ENCODE results near the gene SYS1.
A peak's percentile ranks its signal among the peaks of the same experiment; 100 is the strongest.

Gene SYS1

GRCh38 chr20:45391559-45391958 is 28.6 kb downstream of the SYS1 start:
- no peak for DNase-seq (ENCODE audit: low read depth)

GRCh38 chr20:45392733-45393132 is 29.8 kb downstream of the SYS1 start:
- DNase-seq (ENCODE audit: low read depth) = no peak

DNA sequence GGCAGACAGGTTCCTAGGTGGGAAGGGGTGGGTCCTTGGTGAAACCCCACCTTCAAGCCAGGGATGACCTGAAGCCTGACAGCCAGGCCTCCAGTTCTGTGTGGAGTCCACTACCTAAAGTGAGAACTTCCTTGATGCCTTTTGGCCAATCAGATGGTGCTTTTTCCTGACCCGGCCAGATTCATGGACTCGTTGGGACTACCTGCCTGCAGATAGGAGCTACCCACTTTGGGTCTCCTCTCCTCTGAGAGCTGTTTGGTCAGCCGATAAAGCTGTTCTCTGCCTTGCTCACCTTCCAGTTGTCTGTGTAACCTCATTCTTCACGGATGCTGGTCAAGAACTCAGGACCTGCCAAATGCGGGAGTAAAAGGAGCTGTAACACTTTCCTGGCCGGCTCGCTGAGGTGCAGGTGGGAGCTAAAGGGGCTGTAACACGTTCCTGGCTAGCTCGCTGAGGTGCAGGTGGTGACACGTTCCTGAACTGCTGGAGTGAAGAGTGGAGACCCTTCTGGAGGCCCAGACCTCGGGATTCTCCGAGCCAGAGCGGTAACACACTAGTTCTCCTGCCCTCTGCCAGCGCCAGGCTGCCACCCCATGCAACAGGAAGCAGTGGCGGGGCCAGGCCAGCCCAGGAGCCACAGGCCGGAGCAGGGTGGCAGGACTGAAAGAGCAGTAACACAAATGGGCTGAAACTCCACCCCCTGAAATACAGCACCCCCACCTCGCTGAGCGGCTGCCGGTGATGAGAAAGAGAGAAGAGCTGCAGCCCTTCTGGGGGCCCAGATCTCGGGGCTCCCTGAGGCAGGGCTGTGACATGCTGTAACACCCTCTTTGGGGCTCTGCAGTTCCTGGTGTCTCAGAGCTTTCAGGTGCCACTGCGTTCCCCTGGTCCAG is 31.5 kb downstream of the SYS1 start:
- DNase-seq (ENCODE audit: low read depth) = no peak

DNA sequence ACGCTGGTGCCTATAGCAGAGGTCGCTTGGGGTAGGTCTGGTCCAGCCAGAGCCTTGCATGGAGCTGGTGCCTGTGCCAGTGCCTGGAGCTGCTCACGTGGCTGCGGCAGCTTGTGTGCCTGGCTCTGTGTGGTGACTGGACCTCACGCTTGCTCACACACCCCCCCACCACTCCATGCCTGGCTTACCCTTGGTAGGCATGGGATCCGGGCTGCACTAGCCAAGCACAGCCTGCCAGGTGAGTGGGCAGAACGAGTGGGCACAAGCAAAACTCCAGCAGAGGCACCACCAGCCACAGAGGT is 32.1 kb downstream of the SYS1 start:
- DNase-seq (ENCODE audit: low read depth) = no peak

- DNase-seq (ENCODE audit: low read depth) = no peak
These were observed 36.1 kb downstream of the SYS1 start for GRCh38 chr20:45399018-45399417.

- no peak for DNase-seq (ENCODE audit: low read depth)
These were observed 37.5 kb downstream of the SYS1 start for GRCh38 chr20:45400346-45401031.

DNA sequence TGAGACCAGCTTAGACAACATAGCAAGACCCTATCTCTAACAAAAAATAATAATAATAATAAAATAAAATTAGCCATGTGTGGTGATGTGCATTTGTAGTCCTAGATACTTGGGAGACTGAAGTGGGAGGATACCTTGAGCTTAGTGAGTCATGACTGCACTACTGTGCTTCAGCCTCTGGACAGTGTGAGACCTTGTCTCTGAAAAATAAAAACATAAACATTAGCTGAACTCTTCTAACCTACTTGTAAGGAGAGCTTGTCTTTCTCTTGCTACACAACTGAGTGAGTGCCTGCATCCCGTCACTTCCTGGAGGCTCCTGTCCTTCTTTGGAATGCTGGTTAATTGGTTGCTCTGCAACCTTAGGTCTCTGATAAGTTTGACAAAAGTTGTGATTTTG is 40.0 kb downstream of the SYS1 start:
- DNase-seq (ENCODE audit: low read depth) = no peak

- no peak for DNase-seq (ENCODE audit: low read depth)
These were observed 41.5 kb downstream of the SYS1 start for GRCh38 chr20:45404438-45404837.

DNA sequence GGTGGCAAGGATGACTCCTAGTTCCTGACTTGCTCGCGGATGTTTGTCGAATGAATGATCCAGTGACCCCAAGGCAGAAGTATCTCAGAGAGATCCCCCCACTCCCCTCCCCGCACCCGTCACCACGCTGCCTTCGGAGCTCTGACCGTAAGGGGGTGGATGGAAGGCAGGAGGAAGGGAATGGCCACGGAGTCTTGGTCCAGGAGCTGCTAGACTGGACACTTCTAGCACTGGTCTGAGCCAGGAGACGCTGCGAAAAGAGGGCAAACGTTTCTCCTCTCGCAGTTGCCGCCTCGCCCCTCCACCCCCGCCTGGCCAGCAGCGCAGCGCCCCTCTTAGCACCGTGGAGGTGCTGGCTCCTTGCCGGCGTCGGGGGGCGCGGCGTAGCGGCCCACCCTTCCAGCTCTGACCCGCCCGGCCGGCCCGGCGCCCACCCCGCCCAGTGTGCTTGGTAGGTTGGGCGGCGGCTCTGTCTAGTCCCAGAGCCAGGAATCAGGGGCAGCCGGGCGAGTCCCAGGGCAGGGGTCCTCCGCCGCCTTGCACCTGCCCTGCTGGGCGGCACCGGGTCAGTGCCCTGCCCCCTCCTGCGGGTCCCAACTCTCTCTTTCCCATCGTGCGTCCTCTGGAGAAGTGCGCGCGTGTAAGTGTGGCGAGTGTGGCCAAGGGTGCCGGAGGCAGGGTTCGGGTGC is 42.8 kb downstream of the SYS1 start:
- DNase-seq (ENCODE audit: low read depth) = no peak

DNA sequence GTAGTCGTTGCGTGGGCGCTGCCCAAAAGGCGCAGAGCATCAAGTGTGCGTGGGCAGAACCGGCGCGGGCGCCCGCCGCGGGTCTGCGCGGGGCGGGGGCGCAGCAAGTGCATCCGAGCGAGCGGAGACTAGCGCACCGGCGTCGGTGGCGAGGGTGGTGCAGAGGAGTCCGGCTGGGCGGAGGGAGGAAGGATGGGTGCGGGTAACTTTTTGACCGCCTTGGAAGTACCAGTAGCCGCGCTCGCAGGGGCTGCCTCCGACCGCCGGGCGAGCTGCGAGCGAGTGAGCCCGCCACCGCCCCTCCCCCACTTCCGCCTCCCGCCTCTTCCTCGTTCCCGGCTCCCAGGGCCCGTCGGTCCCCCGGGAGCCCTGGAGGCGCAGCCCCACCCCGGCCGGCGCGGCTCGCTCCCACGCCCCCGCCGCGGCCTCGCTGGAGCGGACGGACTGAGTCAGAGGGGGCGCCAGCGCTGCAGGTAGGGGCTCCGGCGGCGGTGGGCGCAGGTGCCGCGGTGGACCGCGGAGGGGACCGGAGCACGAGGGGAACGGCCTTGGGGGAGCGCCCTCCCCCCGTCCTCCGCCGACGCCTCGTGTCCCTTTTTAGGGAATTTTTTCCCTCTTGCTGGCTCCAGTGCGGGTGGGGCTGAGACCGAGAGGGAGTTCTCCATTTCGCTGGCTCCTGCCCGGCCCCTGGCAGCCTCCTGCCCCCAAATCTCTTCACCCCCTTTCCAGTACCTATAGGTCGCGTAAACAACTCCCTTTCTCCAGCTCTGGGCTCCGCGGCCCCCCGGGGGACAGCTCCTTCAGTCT is 43.5 kb downstream of the SYS1 start:
- peak; percentile 36 for DNase-seq (ENCODE audit: low read depth)

GRCh38 chr20:45407067-45407745 is 44.2 kb downstream of the SYS1 start:
- no peak for DNase-seq (ENCODE audit: low read depth)

DNA sequence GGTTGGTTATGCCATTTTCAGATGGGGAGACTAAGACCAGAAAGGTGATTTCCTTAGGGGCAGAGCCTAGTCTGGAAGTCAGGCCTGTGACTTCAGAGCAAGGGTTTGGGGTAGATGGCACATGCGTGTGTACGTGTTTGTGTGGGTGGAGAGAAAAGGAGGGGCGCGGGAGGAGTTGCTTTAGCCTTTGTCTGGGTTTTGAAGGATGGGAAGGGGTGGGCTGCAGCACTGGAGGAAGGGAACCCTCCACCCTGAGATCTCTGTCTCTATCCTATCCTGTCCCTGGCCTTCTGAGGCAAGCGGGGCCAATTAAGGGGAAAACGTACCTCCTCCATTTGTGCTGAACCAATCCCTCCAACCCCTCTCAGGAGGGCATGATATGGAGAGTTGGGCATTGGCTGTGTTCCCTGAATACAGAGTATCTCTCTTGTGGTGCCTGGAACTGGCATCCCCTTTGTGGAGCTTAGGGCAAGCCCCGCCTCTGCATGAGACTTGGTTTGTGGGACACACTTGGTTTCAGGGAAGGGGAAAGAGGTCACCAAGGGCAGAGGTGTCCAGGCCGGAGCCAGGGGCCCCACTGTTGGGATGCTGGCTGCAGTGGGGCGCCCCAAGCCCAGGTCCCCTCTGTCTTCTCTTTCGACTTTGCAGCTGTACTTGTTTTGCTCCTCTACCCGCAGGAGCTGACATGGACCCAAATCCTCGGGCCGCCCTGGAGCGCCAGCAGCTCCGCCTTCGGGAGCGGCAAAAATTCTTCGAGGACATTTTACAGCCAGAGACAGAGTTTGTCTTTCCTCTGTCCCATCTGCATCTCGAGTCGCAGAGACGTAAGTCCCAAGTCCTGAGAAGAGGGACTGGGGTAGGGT is 45.1 kb downstream of the SYS1 start, which contains the start of gene DBNDD2:
TSS of gene DBNDD2 (plus strand) at position 507 of the 863 bp plus-strand sequence. CDS start at position 686, 179 bp downstream.
- no peak for DNase-seq (ENCODE audit: low read depth)

- no peak for DNase-seq (ENCODE audit: low read depth)
These were observed 45.8 kb downstream of the SYS1 start for GRCh38 chr20:45408646-45409213.

DNA sequence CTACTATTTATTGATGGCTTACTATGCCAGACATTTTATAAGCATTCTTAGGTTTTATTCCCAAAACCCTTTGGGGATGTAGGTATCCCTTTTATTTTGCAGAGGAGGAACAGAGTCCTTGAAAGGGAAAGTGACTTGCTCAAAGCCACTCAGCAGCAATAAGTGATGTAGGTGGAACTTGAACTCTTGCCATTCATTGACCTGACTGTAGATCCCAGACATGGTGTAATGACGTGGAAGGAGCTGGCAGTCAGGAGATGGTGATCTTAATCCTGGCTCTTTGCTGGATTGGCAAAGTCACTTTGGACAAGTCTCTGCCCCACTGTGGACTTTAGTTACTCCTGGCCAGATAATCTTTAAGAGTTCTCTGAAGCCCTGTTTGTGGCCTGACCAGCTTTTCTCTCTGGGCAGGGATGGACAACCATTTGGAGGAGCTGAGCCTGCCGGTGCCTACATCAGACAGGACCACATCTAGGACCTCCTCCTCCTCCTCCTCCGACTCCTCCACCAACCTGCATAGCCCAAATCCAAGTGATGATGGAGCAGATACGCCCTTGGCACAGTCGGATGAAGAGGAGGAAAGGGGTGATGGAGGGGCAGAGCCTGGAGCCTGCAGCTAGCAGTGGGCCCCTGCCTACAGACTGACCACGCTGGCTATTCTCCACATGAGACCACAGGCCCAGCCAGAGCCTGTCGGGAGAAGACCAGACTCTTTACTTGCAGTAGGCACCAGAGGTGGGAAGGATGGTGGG is 46.7 kb downstream of the SYS1 start:
- DNase-seq (ENCODE audit: low read depth) = no peak

GRCh38 chr20:45410887-45411286 is 47.9 kb downstream of the SYS1 start:
- DNase-seq (ENCODE audit: low read depth) = no peak

GRCh38 chr20:45412653-45413052 is 49.7 kb downstream of the SYS1 start:
- no peak for DNase-seq (ENCODE audit: low read depth)

DNA sequence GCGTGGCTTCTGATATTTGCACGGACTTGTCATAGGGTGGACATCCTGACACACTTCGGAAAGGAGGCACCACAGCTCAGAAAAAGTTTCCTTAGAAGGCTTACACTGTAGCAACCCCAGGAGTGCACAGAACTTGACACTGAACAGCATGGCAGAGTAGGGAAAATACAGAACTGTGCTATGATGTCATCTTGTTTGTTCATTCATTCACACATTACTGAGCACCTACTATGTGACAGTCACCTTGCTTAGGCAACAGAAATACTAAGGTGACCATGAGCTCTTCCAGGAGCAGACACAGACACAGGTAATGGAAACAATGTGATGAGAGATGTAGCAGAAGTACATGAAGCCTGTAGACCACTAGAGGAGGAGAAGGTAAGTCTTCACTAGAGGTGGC is 50.5 kb downstream of the SYS1 start:
- no peak for DNase-seq (ENCODE audit: low read depth)

DNA sequence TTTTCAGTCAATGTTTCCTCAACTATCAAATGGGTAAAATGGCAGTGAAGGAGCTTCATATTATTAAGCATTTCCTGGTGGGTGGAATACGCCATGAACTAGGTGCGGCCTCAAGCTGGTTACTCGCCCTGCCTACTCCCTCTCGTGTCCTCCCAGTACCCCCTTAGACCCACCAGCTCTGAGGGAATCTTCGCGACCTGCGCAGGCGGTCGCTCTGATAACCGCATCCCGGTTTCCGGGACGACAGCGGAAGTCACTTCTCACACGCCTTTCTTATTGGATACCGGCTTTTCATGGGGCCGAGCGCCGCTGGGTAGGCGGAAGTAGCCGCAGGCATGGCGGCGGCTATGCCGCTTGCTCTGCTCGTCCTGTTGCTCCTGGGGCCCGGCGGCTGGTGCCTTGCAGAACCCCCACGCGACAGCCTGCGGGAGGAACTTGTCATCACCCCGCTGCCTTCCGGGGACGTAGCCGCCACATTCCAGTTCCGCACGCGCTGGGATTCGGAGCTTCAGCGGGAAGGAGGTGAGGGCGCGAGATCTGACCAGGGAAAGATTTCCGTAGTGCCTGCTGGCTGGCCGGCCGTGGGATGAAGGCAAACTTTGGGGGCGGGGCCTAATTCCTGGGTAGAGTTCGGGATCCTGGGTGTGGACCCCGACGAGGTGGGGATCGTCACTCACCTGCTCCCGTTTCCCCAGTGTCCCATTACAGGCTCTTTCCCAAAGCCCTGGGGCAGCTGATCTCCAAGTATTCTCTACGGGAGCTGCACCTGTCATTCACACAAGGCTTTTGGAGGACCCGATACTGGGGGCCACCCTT is 53.1 kb downstream of the SYS1 start, which contains the start of gene PIGT:
TSS of gene PIGT (plus strand) at position 320 of the 816 bp plus-strand sequence. CDS start at position 336, 16 bp downstream.
- peak; percentile 84 for DNase-seq (ENCODE audit: low read depth)
